ENCODE results near the gene FAM81A. TPM values are rescaled to one million over a fixed set of nuclear protein-coding genes. Genes with fewer than 3 reads are reported as not detected.
"Not testable (repeated sequence)": the region's sequence is repeated elsewhere in the genome, so short reads cannot be mapped to it uniquely, and the experiment has no call there.

Gene FAM81A
- total RNA-seq, 4 donors from 2014 or later = 1.5 to 4.4 TPM; not detected in 2

- no peak for DNase-seq
- Histone ChIP-seq H3K27ac (no peak overlapping the region), H3K4me1 (no peaks in the 10 kb centered on the region), H3K36me3 (no peaks in the 10 kb centered on the region), H3K27me3 (no peaks in the 10 kb centered on the region), H3K4me3 (no peak overlapping the region), H3K9me3 (no peaks in the 10 kb centered on the region)
- intact Hi-C loops (cut with DNase I; ENCODE audit: low total_unique reads) = no loop called here
- TF ChIP-seq POLR2A (IDR thresholded peaks at IDR 0.05) (no peak), CTCF (IDR thresholded peaks at IDR 0.05) (no peak)
Observed at GRCh38 chr15:59484399-59484798, 46.4 kb downstream of the FAM81A start.

- Histone ChIP-seq H3K4me1 (no peaks in the 10 kb centered on the region), H3K4me3 (no peak overlapping the region), H3K27me3 (no peaks in the 10 kb centered on the region), H3K9me3 (no peaks in the 10 kb centered on the region), H3K36me3 (no peaks in the 10 kb centered on the region), H3K27ac (no peak overlapping the region)
- intact Hi-C loops (cut with DNase I; ENCODE audit: low total_unique reads) = no loop called here
- DNase-seq = no peak
- TF ChIP-seq POLR2A (IDR thresholded peaks at IDR 0.05) (no peak), CTCF (IDR thresholded peaks at IDR 0.05) (no peak)
Observed at GRCh38 chr15:59485036-59485435, 47.0 kb downstream of the FAM81A start.

- H3K27ac ChIP-seq; DNase-seq; intact Hi-C loops (cut with DNase I; ENCODE audit: low total_unique reads); H3K36me3 ChIP-seq; H3K9me3 ChIP-seq; H3K4me1 ChIP-seq; H3K4me3 ChIP-seq; H3K27me3 ChIP-seq: not testable (repeated sequence)
Observed at GRCh38 chr15:59489485-59489884, 51.5 kb downstream of the FAM81A start.

- Histone ChIP-seq H3K4me1 (no peaks in the 10 kb centered on the region), H3K9me3 (no peaks in the 10 kb centered on the region), H3K36me3 (no peaks in the 10 kb centered on the region), H3K27ac (no peak overlapping the region), H3K27me3 (no peaks in the 10 kb centered on the region), H3K4me3 (no peak overlapping the region)
- DNase-seq = no peak
- intact Hi-C loops (cut with DNase I; ENCODE audit: low total_unique reads) = loop anchor here (10.0 kb wide), 1 partner anchor 516 kb away; no protein-coding TSS in a partner anchor
- TF ChIP-seq CTCF (IDR thresholded peaks at IDR 0.05) (no peak), POLR2A (IDR thresholded peaks at IDR 0.05) (no peak)
Observed at GRCh38 chr15:59491062-59491461, 53.1 kb downstream of the FAM81A start.

GRCh38 chr15:59492389-59493377, 54.7 kb downstream of the FAM81A start:
- Histone ChIP-seq H3K27me3 (no peaks in the 10 kb centered on the region), H3K27ac (no peak overlapping the region), H3K36me3 (no peaks in the 10 kb centered on the region), H3K4me1 (no peaks in the 10 kb centered on the region), H3K4me3 (no peak overlapping the region), H3K9me3 (no peaks in the 10 kb centered on the region)
- intact Hi-C loops (cut with DNase I; ENCODE audit: low total_unique reads) = loop anchor here (10.0 kb wide), 1 partner anchor 518 kb away; no protein-coding TSS in a partner anchor
- DNase-seq = peak; percentile 62 to 66
- TF ChIP-seq POLR2A (IDR thresholded peaks at IDR 0.05) = no peak
- TF ChIP-seq CTCF (IDR thresholded peaks at IDR 0.05) = peak; percentile 69 to 91 (median 80)

All from uterus (tissue), 4 donors.